Body of pancreas (tissue), 4 donors: Measurements from ENCODE around the gene KIF1C.

Source experiments
- POLR2A ChIP-seq, 3 donors: fragments of 450-650 bp; IDR thresholded peaks; one replicate each; pipeline ENCODE4 v1.6.1; 2016; ENCODE audit warnings: antibody characterized with exemption in 3 of 3, mild to moderate bottlenecking in 2 of 3
- TF ChIP-seq, protein P1 (sequence below), 7 experiments: fragments of 450-650 bp in 4 of 7; fragments of 200-600 bp in 3 of 7; sonication (generic) in 3 of 7; IDR thresholded peaks; one replicate each; pipeline ENCODE4 v1.5.1; 2016 to 2019; ENCODE audit warnings: antibody characterized with exemption in 7 of 7

DNA sequence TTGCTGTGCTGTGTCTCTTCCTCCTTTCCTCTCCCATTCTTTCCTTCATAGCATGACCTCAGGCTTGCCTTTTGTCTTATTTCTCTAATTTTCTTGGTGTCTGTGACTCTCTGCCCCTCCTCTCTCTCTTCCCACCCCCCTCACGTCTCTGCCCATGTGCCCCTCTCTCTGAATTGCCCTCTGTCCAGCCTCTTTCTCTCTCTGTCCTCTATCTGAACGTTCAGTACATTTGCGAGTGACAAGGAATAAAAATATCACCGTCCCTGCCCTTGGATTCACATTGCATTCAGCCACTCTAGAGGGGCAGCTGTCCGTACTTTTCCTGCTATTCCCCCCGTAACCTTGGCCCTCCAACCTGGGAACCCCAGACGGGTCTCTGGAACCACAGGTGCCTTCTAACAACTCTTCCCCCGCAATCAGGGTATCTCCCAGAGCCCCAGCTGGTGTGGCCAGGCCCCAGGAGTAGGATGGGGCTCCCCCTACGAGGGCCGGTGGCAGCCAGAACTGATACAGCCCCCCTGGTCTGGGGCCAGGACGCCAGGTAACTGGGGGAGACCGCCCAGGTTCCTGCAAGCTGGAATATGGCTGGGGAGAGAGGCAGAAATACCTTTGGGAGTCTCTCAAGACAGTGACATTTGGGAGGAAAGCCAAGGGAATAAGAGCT lies 1.8 kb downstream of the KIF1C start:
- TF ChIP-seq POLR2A (IDR thresholded peaks at IDR 0.05) = no peak
- TF ChIP-seq, protein P1, sequence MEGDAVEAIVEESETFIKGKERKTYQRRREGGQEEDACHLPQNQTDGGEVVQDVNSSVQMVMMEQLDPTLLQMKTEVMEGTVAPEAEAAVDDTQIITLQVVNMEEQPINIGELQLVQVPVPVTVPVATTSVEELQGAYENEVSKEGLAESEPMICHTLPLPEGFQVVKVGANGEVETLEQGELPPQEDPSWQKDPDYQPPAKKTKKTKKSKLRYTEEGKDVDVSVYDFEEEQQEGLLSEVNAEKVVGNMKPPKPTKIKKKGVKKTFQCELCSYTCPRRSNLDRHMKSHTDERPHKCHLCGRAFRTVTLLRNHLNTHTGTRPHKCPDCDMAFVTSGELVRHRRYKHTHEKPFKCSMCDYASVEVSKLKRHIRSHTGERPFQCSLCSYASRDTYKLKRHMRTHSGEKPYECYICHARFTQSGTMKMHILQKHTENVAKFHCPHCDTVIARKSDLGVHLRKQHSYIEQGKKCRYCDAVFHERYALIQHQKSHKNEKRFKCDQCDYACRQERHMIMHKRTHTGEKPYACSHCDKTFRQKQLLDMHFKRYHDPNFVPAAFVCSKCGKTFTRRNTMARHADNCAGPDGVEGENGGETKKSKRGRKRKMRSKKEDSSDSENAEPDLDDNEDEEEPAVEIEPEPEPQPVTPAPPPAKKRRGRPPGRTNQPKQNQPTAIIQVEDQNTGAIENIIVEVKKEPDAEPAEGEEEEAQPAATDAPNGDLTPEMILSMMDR (IDR thresholded peaks at IDR 0.05) = no peak
